CD4-positive, CD25-positive, alpha-beta regulatory T cell (primary cell): ENCODE measurements around the gene PROM2. TPM values are rescaled to one million over a fixed set of nuclear protein-coding genes. Genes with fewer than 3 reads are reported as not detected.

Source experiments
- ATAC-seq, 2 donors: fragments of 150-1000 bp; cut with Tn5 transposase; one replicate each; pipeline ENCODE4 v1.10.0; 2021; ENCODE audit warnings: low read depth in 2 of 2, moderate number of reproducible peaks in 2 of 2, moderate library complexity in 1 of 2
- DNase-seq, 3 donors: peaks; one replicate each; pipeline versions ENCODE4 v3.0.0 to v3.0.0-alpha.2; 2012 to 2022; ENCODE audit warnings: mixed read lengths in 1 of 3
- H3K27ac ChIP-seq: one replicate; pipeline ENCODE4 v1.7.0; 2013; ENCODE audit warnings: mild to moderate bottlenecking, low read length; ENCODE audit not compliant: insufficient read depth, poor library complexity, severe bottlenecking
- H3K27me3 ChIP-seq: one replicate; pipeline ENCODE4 v1.7.0; 2013; ENCODE audit warnings: low read length; ENCODE audit not compliant: control insufficient read depth, insufficient read depth
- H3K36me3 ChIP-seq: one replicate; pipeline ENCODE4 v1.7.0; 2013; ENCODE audit warnings: mild to moderate bottlenecking, low read length, moderate library complexity; ENCODE audit not compliant: control insufficient read depth, insufficient read depth
- H3K4me1 ChIP-seq: 2 replicates; pipeline ENCODE4 v1.7.0; 2013; ENCODE audit warnings: mild to moderate bottlenecking, low read length; ENCODE audit not compliant: insufficient read depth, control insufficient read depth, poor library complexity, severe bottlenecking
- H3K4me3 ChIP-seq: one replicate; pipeline ENCODE4 v1.7.0; 2013; ENCODE audit warnings: low read depth, mild to moderate bottlenecking, low read length, moderate library complexity
- H3K9me3 ChIP-seq, 2 experiments: 1 replicate in 1 of 2; 2 replicates in 1 of 2; pipeline ENCODE4 v1.7.0; 2013; ENCODE audit warnings: low read length in 2 of 2, mild to moderate bottlenecking in 1 of 2, moderate library complexity in 1 of 2; ENCODE audit not compliant: control insufficient read depth in 2 of 2
- H3K27ac Mint-ChIP-seq, 3 donors: one replicate each; pipeline ENCODE4 v1.8.0; 2020 to 2022; ENCODE audit warnings: mild to moderate bottlenecking in 3 of 3, mixed read lengths in 3 of 3, moderate library complexity in 2 of 3
- H3K27me3 Mint-ChIP-seq: one replicate; pipeline ENCODE4 v1.8.0; 2022; ENCODE audit warnings: mild to moderate bottlenecking, mixed read lengths
- H3K36me3 Mint-ChIP-seq: one replicate; pipeline ENCODE4 v1.8.0; 2020; ENCODE audit warnings: mixed read lengths
- H3K4me1 Mint-ChIP-seq, 4 donors: one replicate each; pipeline ENCODE4 v1.8.0; 2020 to 2022; ENCODE audit warnings: mixed read lengths in 4 of 4, mild to moderate bottlenecking in 1 of 4
- H3K4me3 Mint-ChIP-seq, 4 donors: one replicate each; pipeline ENCODE4 v1.8.0; 2020 to 2022; ENCODE audit warnings: mild to moderate bottlenecking in 4 of 4, mixed read lengths in 4 of 4, moderate library complexity in 3 of 4
- H3K9me3 Mint-ChIP-seq, 7 donors: one replicate each; pipeline ENCODE4 v1.8.0; 2020 to 2022; ENCODE audit warnings: mixed read lengths in 7 of 7, mild to moderate bottlenecking in 3 of 7, moderate library complexity in 2 of 7
- polyA plus RNA-seq, 4 donors: library from polyadenylated mRNA; unstranded; fragments of 300-500 nt; fragmentation: Illumina TruSeq; gene quantifications; one replicate each; pipeline ENCODE4 v1.2.3, GENCODE V29; 2021
- total RNA-seq: library from RNA; stranded (reverse); gene quantifications from one replicate; pipeline ENCODE4 v1.2.3, GENCODE V29; 2022

Gene PROM2
- total and polyA plus RNA-seq, 5 donors from 2014 or later: 0.47 TPM; not detected in 4

- Histone ChIP-seq H3K4me1 (no peaks in the 10 kb centered on the region), H3K9me3 (no peaks in the 10 kb centered on the region), H3K36me3 (no peaks in the 10 kb centered on the region), H3K27me3 (no peaks in the 10 kb centered on the region), H3K27ac (no peak overlapping the region), H3K4me3 (no peak overlapping the region)
- ATAC-seq: no peak
- Mint-ChIP-seq H3K27ac (no peak overlapping the region), H3K4me3 (no peak overlapping the region), H3K27me3 (no peaks in the 10 kb centered on the region), H3K4me1 (no peaks in the 10 kb centered on the region), H3K36me3 (no peaks in the 10 kb centered on the region), H3K9me3 (peaks cover 0 to 1% (median 0%) of the 10 kb centered on the region in 7 donors)
- DNase-seq: no peak
Measured at GRCh38 chr2:95306336-95306895, 32.2 kb downstream of the PROM2 start.

GRCh38 chr2:95307036-95307435 is 32.8 kb downstream of the PROM2 start:
- H3K4me1 ChIP-seq: no peaks in the 10 kb centered on the region
- H3K27ac ChIP-seq: no peak overlapping the region
- Mint-ChIP-seq H3K4me1 (no peaks in the 10 kb centered on the region), H3K27me3 (no peaks in the 10 kb centered on the region), H3K9me3 (peaks cover 0 to 1% (median 0%) of the 10 kb centered on the region in 7 donors), H3K4me3 (no peak overlapping the region), H3K27ac (no peak overlapping the region), H3K36me3 (no peaks in the 10 kb centered on the region)
- ATAC-seq: no peak
- no peaks in the 10 kb centered on the region for H3K9me3 ChIP-seq
- H3K4me3 ChIP-seq: no peak overlapping the region
- no peaks in the 10 kb centered on the region for H3K36me3 ChIP-seq
- no peaks in the 10 kb centered on the region for H3K27me3 ChIP-seq
- no peak for DNase-seq

GRCh38 chr2:95307878-95308277 is 33.6 kb downstream of the PROM2 start:
- Histone ChIP-seq H3K27ac (no peak overlapping the region), H3K4me3 (no peak overlapping the region), H3K4me1 (no peaks in the 10 kb centered on the region), H3K9me3 (no peaks in the 10 kb centered on the region), H3K36me3 (no peaks in the 10 kb centered on the region), H3K27me3 (no peaks in the 10 kb centered on the region)
- Mint-ChIP-seq H3K27ac (no peak overlapping the region), H3K36me3 (no peaks in the 10 kb centered on the region), H3K27me3 (no peaks in the 10 kb centered on the region), H3K4me1 (no peaks in the 10 kb centered on the region), H3K9me3 (peaks cover 0 to 1% (median 0%) of the 10 kb centered on the region in 7 donors), H3K4me3 (no peak overlapping the region)
- ATAC-seq: no peak
- DNase-seq: no peak

GRCh38 chr2:95308426-95308990 is 34.3 kb downstream of the PROM2 start:
- Mint-ChIP-seq H3K4me1 (no peaks in the 10 kb centered on the region), H3K27ac (no peak overlapping the region), H3K4me3 (no peak overlapping the region), H3K9me3 (peaks cover 0 to 1% (median 0%) of the 10 kb centered on the region in 7 donors), H3K36me3 (no peaks in the 10 kb centered on the region), H3K27me3 (no peaks in the 10 kb centered on the region)
- Histone ChIP-seq H3K4me3 (no peak overlapping the region), H3K36me3 (no peaks in the 10 kb centered on the region), H3K27ac (no peak overlapping the region), H3K27me3 (no peaks in the 10 kb centered on the region), H3K4me1 (no peaks in the 10 kb centered on the region), H3K9me3 (no peaks in the 10 kb centered on the region)
- ATAC-seq: no peak
- no peak for DNase-seq

GRCh38 chr2:95309599-95309998 is 35.4 kb downstream of the PROM2 start:
- Mint-ChIP-seq H3K27ac (no peak overlapping the region), H3K9me3 (peaks cover 0 to 1% (median 0%) of the 10 kb centered on the region in 7 donors), H3K27me3 (no peaks in the 10 kb centered on the region), H3K4me1 (no peaks in the 10 kb centered on the region), H3K4me3 (no peak overlapping the region), H3K36me3 (no peaks in the 10 kb centered on the region)
- Histone ChIP-seq H3K27me3 (no peaks in the 10 kb centered on the region), H3K9me3 (no peaks in the 10 kb centered on the region), H3K27ac (no peak overlapping the region), H3K4me1 (no peaks in the 10 kb centered on the region), H3K4me3 (no peak overlapping the region), H3K36me3 (no peaks in the 10 kb centered on the region)
- ATAC-seq (no peak), DNase-seq (no peak)

DNA sequence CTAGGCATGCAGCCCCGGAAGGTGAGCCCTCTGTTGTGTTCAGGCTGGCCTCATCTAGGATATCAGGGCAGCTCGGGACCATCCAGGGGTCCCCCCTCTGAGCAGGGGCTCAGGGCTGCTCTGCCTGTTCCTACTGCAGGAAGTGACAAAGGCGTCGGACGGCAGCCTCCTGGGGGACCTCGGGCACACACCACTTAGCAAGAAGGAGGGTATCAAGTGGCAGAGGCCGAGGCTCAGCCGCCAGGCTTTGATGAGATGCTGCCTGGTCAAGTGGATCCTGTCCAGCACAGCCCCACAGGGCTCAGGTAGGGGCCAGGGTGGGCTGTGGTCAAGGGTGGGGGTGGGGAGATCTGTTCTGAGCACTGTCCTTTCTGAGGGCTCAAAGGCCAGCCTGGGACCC is 36.0 kb downstream of the PROM2 start:
- H3K4me3 Mint-ChIP-seq: no peak overlapping the region
- Histone ChIP-seq H3K4me1 (no peaks in the 10 kb centered on the region), H3K27ac (no peak overlapping the region), H3K27me3 (no peaks in the 10 kb centered on the region), H3K36me3 (no peaks in the 10 kb centered on the region), H3K9me3 (no peaks in the 10 kb centered on the region), H3K4me3 (no peak overlapping the region)
- H3K27ac Mint-ChIP-seq: no peak overlapping the region
- ATAC-seq: no peak
- H3K4me1 Mint-ChIP-seq: no peaks in the 10 kb centered on the region
- DNase-seq: no peak
- H3K36me3 Mint-ChIP-seq: no peaks in the 10 kb centered on the region
- no peaks in the 10 kb centered on the region for H3K27me3 Mint-ChIP-seq
- H3K9me3 Mint-ChIP-seq: peaks cover 0 to 1% (median 0%) of the 10 kb centered on the region in 7 donors

- no peak for ATAC-seq
- Histone ChIP-seq H3K36me3 (no peaks in the 10 kb centered on the region), H3K27ac (no peak overlapping the region), H3K4me1 (no peaks in the 10 kb centered on the region), H3K9me3 (no peaks in the 10 kb centered on the region), H3K4me3 (no peak overlapping the region), H3K27me3 (no peaks in the 10 kb centered on the region)
- no peak overlapping the region for H3K4me3 Mint-ChIP-seq
- no peaks in the 10 kb centered on the region for H3K36me3 Mint-ChIP-seq
- H3K9me3 Mint-ChIP-seq: peaks cover 0 to 1% (median 0%) of the 10 kb centered on the region in 7 donors
- no peak for DNase-seq
- H3K27me3 Mint-ChIP-seq: no peaks in the 10 kb centered on the region
- H3K4me1 Mint-ChIP-seq: no peaks in the 10 kb centered on the region
- H3K27ac Mint-ChIP-seq: no peak overlapping the region
Measured at GRCh38 chr2:95310651-95311050, 36.4 kb downstream of the PROM2 start.

GRCh38 chr2:95311815-95312542 is 37.7 kb downstream of the PROM2 start:
- DNase-seq (no peak), ATAC-seq (no peak)
- Mint-ChIP-seq H3K4me3 (no peak overlapping the region), H3K36me3 (no peaks in the 10 kb centered on the region), H3K27ac (no peak overlapping the region), H3K9me3 (peaks cover 0 to 1% (median 0%) of the 10 kb centered on the region in 7 donors), H3K27me3 (no peaks in the 10 kb centered on the region), H3K4me1 (no peaks in the 10 kb centered on the region)
- Histone ChIP-seq H3K27me3 (no peaks in the 10 kb centered on the region), H3K4me3 (no peak overlapping the region), H3K27ac (no peak overlapping the region), H3K36me3 (no peaks in the 10 kb centered on the region), H3K9me3 (no peaks in the 10 kb centered on the region), H3K4me1 (no peaks in the 10 kb centered on the region)
